K562 (cell line): Measurements from ENCODE around the gene ZNF350. TPM values are rescaled to one million over a fixed set of nuclear protein-coding genes. Genes with fewer than 3 reads are reported as not detected.

Experiments used
- ATAC-seq: fragments of 200-7000 bp; cut with Tn5 transposase; 3 replicates; pipeline ENCODE4 v1.9.1; 2020; ENCODE audit warnings: moderate library complexity
- BruUV-seq: library from RNA; stranded (reverse); fragments of 400-500 nt; replicated peaks from 2 replicates; lab custom pipeline; 2021; lab: Mats Ljungman, UMichigan
- CTCF ChIA-PET: fragments of 300-600 bp; formaldehyde crosslinking; extraction: SDS; loops from one replicate; lab custom pipeline; 2021; ENCODE audit warnings: low intra/inter-chr PET ratio; lab: Yijun Ruan, JAX
- POLR2A ChIA-PET: fragments of 300-600, 350-650 bp; sonication (Branson Sonifier 250); formaldehyde crosslinking; extraction: SDS; loops from one replicate; lab custom pipeline; 2021; ENCODE audit warnings: antibody characterized with exemption, inconsistent platforms; lab: Yijun Ruan, JAX
- DNase-seq, 4 experiments: peaks; one replicate each; pipeline versions ENCODE4 v3.0.0 to v3.0.0-alpha.2; 2011 to 2018; ENCODE audit warnings: low spot score in 3 of 4, mixed read lengths in 3 of 4; ENCODE audit errors: extremely low read depth in 1 of 4
- FAIRE-seq: peaks from 2 replicates; lab custom pipeline; 2011; peaks lifted over from hg19 to GRCh38; lab: Jason Lieb, UNC
- H2AFZ ChIP-seq: 2 replicates; pipeline ENCODE4 v1.6.0; 2011; ENCODE audit warnings: low read depth, low read length, control low read depth, inconsistent platforms
- H3K27ac ChIP-seq: fragments of 200-600 bp; 3 replicates; pipeline ENCODE4 v1.8.0; 2011; ENCODE audit warnings: low read depth, mild to moderate bottlenecking, control low read depth, inconsistent platforms, low read length, moderate library complexity, mixed read lengths; ENCODE audit errors: extremely low read depth
- H3K27me3 ChIP-seq, 2 experiments: fragments of 300-600 bp in 1 of 2; 2 replicates in 1 of 2; 3 replicates in 1 of 2; pipeline versions ENCODE4 v1.6.0 to v1.8.0; 2011; ENCODE audit warnings: inconsistent platforms in 2 of 2, low read length in 2 of 2, mild to moderate bottlenecking in 1 of 2, mixed read lengths in 1 of 2, moderate library complexity in 1 of 2; ENCODE audit not compliant: control insufficient read depth in 2 of 2, insufficient read depth in 2 of 2
- H3K36me3 ChIP-seq: fragments of 300-600 bp; 3 replicates; pipeline ENCODE4 v1.8.0; 2011; ENCODE audit warnings: mild to moderate bottlenecking, low read length, inconsistent platforms; ENCODE audit not compliant: control insufficient read depth, insufficient read depth
- H3K4me1 ChIP-seq, 2 experiments: fragments of 200-600 bp in 1 of 2; replicated peaks in 1 of 2; 2 replicates in 1 of 2; 3 replicates in 1 of 2; pipeline versions ENCODE4 v1.5.1 to v1.8.0; 2011; ENCODE audit warnings: inconsistent platforms in 2 of 2, low read length in 2 of 2, mild to moderate bottlenecking in 1 of 2, mixed read lengths in 1 of 2, moderate library complexity in 1 of 2; ENCODE audit not compliant: control insufficient read depth in 2 of 2, insufficient read depth in 2 of 2
- H3K4me2 ChIP-seq: 2 replicates; pipeline ENCODE4 v1.6.1; 2011; ENCODE audit warnings: low read length, control low read depth, inconsistent platforms, mixed read lengths; ENCODE audit not compliant: insufficient read depth
- H3K4me3 ChIP-seq: fragments of 200-600 bp; sonication (generic), shearing (Covaris generic); 2 replicates; pipeline ENCODE4 v1.5.1; 2016; ENCODE audit warnings: control low read depth, inconsistent platforms
- H3K79me2 ChIP-seq: fragments of 200-600 bp; 3 replicates; pipeline ENCODE4 v1.8.0; 2011; ENCODE audit warnings: low read length, inconsistent platforms; ENCODE audit not compliant: control insufficient read depth, insufficient read depth
- H3K9ac ChIP-seq, 2 experiments: 2 replicates each; pipeline versions ENCODE4 v1.6.0 to v1.6.1; 2011; ENCODE audit warnings: low read depth in 2 of 2, low read length in 2 of 2, control low read depth in 1 of 2, inconsistent platforms in 1 of 2, mild to moderate bottlenecking in 1 of 2, mixed read lengths in 1 of 2; ENCODE audit not compliant: insufficient read depth in 1 of 2
- H3K9me1 ChIP-seq: one replicate; pipeline ENCODE4 v1.6.0; 2011; ENCODE audit warnings: inconsistent platforms, mild to moderate bottlenecking, low read length, moderate library complexity; ENCODE audit not compliant: control insufficient read depth, insufficient read depth
- H3K9me3 ChIP-seq: replicated peaks from 2 replicates; pipeline ENCODE4 v1.5.1; 2011; ENCODE audit warnings: low read depth, low read length, inconsistent platforms; ENCODE audit not compliant: control insufficient read depth, insufficient read depth
- H4K20me1 ChIP-seq: replicated peaks from 2 replicates; pipeline ENCODE4 v1.6.1; 2011; ENCODE audit warnings: low read length, inconsistent platforms, mixed read lengths; ENCODE audit not compliant: control insufficient read depth, insufficient read depth
- CHD1 ChIP-seq: fragments of 200-600 bp; sonication (generic); IDR thresholded peaks from one replicate; pipeline ENCODE4 v1.6.1; 2012; ENCODE audit warnings: mild to moderate bottlenecking, moderate library complexity, low read length, inconsistent platforms
- ELF4 ChIP-seq: fragments of 450-650 bp; formaldehyde crosslinking; IDR thresholded peaks from 2 replicates; pipeline ENCODE4 v1.4.0; 2022; ENCODE audit warnings: missing genetic modification characterization
- EP400 ChIP-seq: fragments of 450-650 bp; IDR thresholded peaks from 2 replicates; pipeline ENCODE4 v1.6.1; 2017; ENCODE audit warnings: antibody characterized with exemption, mild to moderate bottlenecking, moderate library complexity
- ERF ChIP-seq: fragments of 450-650 bp; formaldehyde crosslinking; IDR thresholded peaks from 2 replicates; pipeline ENCODE4 v1.4.0; 2020; ENCODE audit warnings: mild to moderate bottlenecking, mixed read lengths
- HCFC1 ChIP-seq: IDR thresholded peaks from 2 replicates; pipeline ENCODE4 v1.6.1; 2012; ENCODE audit warnings: low read depth, low read length, improper control_type of control experiment
- MBD2 ChIP-seq: sonication (generic); IDR thresholded peaks from 2 replicates; pipeline ENCODE4 v1.6.1; 2016; ENCODE audit warnings: low read depth, borderline replicate concordance
- PRMT5 ChIP-seq: sonication (generic); formaldehyde crosslinking; IDR thresholded peaks from 2 replicates; pipeline ENCODE4 v1.5.0; 2020; ENCODE audit warnings: missing genetic modification reagents
- ZNF121 ChIP-seq: sonication (generic); formaldehyde crosslinking; conservative IDR thresholded peaks from 2 replicates; pipeline ENCODE4 v1.8.0; 2022; ENCODE audit warnings: missing genetic modification reagents
- ZNF24 ChIP-seq: fragments of 450-650 bp; IDR thresholded peaks from 2 replicates; pipeline ENCODE4 v1.6.1; 2016
- ZNF592 ChIP-seq: fragments of 450-650 bp; IDR thresholded peaks from 2 replicates; pipeline ENCODE4 v1.6.1; 2017; ENCODE audit warnings: antibody characterized with exemption, mild to moderate bottlenecking
- ZNF696 ChIP-seq: fragments of 250-450 bp; sonication (Bioruptor Pico); conservative IDR thresholded peaks from 2 replicates; pipeline ENCODE4 v1.4.0; 2020; ENCODE audit warnings: mild to moderate bottlenecking, moderate library complexity
- WGBS: fragments of 100-300 bp; shearing (Covaris generic); methylation state at CpG from one replicate; pipeline ENCODE4 v1.1.6; 2016; ENCODE audit warnings: low coverage, mixed read lengths; ENCODE audit not compliant: insufficient coverage; ENCODE audit errors: missing lambda C conversion rate; 5-methylcytosine and 5-hydroxymethylcytosine counted together
- in situ Hi-C: fragments of 300-500 bp; cut with MboI; formaldehyde crosslinking; loops from 4 replicates; pipeline ENCODE4 v1.15.0; 2018; ENCODE audit warnings: inconsistent platforms, mixed read lengths
- intact Hi-C: fragments of 100-400 bp; cut with micrococcal nuclease; formaldehyde crosslinking; loops from 2 replicates; pipeline ENCODE4 v1.14.2; 2022
- polyA plus RNA-seq, 8 experiments: library from polyadenylated mRNA; depleted of rRNA in 4 of 8; stranded (reverse) in 5 of 8; unstranded in 3 of 8; fragments of >200 nt; fragmentation: Nextera tagmentation in 2 of 8; fragmentation: Illumina TruSeq in 1 of 8; extraction: Ambion mirVana in 2 of 8; extraction: Trizol in 1 of 8; gene quantifications; 2 replicates each; pipeline versions ENCODE4 v1.2.1 to v1.2.3, GENCODE V29; 2011 to 2014; ENCODE audit warnings: inconsistent platforms in 1 of 8, missing spikeins in 1 of 8
- total RNA-seq, 7 experiments: library from RNA; depleted of rRNA in 6 of 7; stranded (reverse); fragments of >200 nt in 6 of 7; fragmentation: Illumina TruSeq in 2 of 7; extraction: Trizol in 2 of 7; gene quantifications; 2 replicates each; pipeline versions ENCODE4 v1.2.1 to v1.2.3, GENCODE V29; 2011 to 2021; ENCODE audit warnings: low replicate concordance in 1 of 7
- TF ChIP-seq, protein P1 (sequence below), 2 experiments: fragments of 450-650 bp in 1 of 2; sonication (generic) in 1 of 2; formaldehyde crosslinking in 1 of 2; IDR thresholded peaks in 1 of 2; conservative IDR thresholded peaks in 1 of 2; 2 replicates each; pipeline versions ENCODE4 v1.6.1 to v1.8.1; 2016 to 2023; ENCODE audit warnings: mild to moderate bottlenecking in 2 of 2, moderate library complexity in 2 of 2, inconsistent platforms in 1 of 2, missing genetic modification reagents in 1 of 2

The ZNF350 gene
- total and polyA plus RNA-seq, 9 of the 15 experiments (the other 6 are each of a cell fraction or from before 2014, with no cell fraction given): 1.7 to 4.8 (median 2.9) TPM

DNA sequence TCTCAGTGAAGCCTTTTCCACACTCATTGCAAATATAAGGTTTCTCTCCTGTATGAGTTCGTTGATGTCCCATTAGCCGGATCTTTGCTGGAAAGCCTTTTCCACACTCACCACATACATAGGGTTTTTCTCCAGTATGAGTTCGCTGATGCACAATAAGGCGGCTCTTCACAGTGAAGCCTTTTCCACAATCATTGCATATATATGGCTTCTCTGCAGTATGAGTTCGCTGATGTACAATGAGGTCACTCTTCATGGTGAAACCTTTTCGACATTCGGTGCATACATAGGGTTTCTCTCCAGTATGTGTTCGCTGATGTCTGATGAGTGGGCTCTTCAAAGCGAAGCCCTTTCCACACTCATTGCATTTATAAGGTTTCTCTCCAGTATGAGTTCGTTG, 6.8 kb upstream of the ZNF350 start:
- H3K36me3 ChIP-seq: no peaks in the 10 kb centered on the region
- POLR2A ChIA-PET: no interaction called here
- WGBS: 14% methylated on average over 10 of the region's 10 CpGs

More for the DNA sequence above, 6.8 kb upstream of the ZNF350 start:
- Histone ChIP-seq H3K9me1 (no peaks in the 10 kb centered on the region), H3K9me3 (peaks cover 21% of the 10 kb centered on the region), H3K79me2 (no peaks in the 10 kb centered on the region), H2AFZ (no peak overlapping the region), H3K4me1 (no peaks in the 10 kb centered on the region), H3K9ac (no peak overlapping the region), H3K27ac (no peak overlapping the region), H3K4me3 (no peak overlapping the region), H4K20me1 (no peaks in the 10 kb centered on the region), H3K27me3 (no peaks in the 10 kb centered on the region), H3K4me2 (no peak overlapping the region)
- TF ChIP-seq ZNF696 (CRISPR knock-in tag) (no peak), ZNF24 (no peak), CHD1 (no peak), MBD2 (no peak), PRMT5 (CRISPR knock-in tag) (no peak), HCFC1 (no peak), ZNF121 (CRISPR knock-in tag) (no peak), EP400 (no peak), ZNF592 (no peak), ERF (no peak), ELF4 (CRISPR knock-in tag) (no peak)
- TF ChIP-seq, protein P1, sequence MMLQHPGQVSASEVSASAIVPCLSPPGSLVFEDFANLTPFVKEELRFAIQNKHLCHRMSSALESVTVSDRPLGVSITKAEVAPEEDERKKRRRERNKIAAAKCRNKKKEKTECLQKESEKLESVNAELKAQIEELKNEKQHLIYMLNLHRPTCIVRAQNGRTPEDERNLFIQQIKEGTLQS (IDR thresholded peaks at IDR 0.05): no peak
- TF ChIP-seq, protein P1 (CRISPR knock-in tag; conservative IDR thresholded peaks at IDR 0.05): no peak
- in situ Hi-C loops: no loop called here
- CTCF ChIA-PET: no interaction called here
- FAIRE-seq: no peak
- no peak for DNase-seq
- ATAC-seq: no peak
- intact Hi-C loops: no loop called here
- BruUV-seq: no TSS peak
